Astrocyte (in vitro differentiated cells and primary cell): ENCODE data around the gene CIROP.

Experiments
- CTCF ChIP-seq: IDR thresholded peaks from 2 replicates; pipeline ENCODE4 v1.5.1; 2011; ENCODE audit warnings: low read depth, mild to moderate bottlenecking, inconsistent platforms, low read length, moderate library complexity; ENCODE audit not compliant: insufficient read depth
- EZH2 ChIP-seq: IDR thresholded peaks from 2 replicates; pipeline ENCODE4 v1.6.1; 2012; ENCODE audit warnings: mild to moderate bottlenecking, low read length, inconsistent platforms; ENCODE audit not compliant: insufficient read depth

- TF ChIP-seq CTCF = no peak
- no peak for TF ChIP-seq EZH2
Observed at GRCh38 chr14:23070262-23071129, 34.3 kb downstream of the CIROP start.
